Muscle of back (tissue), 11 donors: ENCODE measurements around the gene SATB1. TPM values are rescaled to one million over a fixed set of nuclear protein-coding genes. Genes with fewer than 3 reads are reported as not detected.
A peak's percentile ranks its signal among the peaks of the same experiment; 100 is the strongest.

Experiments used
- DNase-seq, 3 donors: peaks; one replicate each; pipeline versions ENCODE4 v3.0.0 to v3.0.0-alpha.2; 2013
- polyA plus RNA-seq, 10 donors: library from polyadenylated mRNA; unstranded; fragments of 120-200 nt; gene quantifications; one replicate each; pipeline ENCODE4 v1.2.1, GENCODE V29; 2013; ENCODE audit not compliant: insufficient read length in 10 of 10

Gene SATB1
- polyA plus RNA-seq, 10 donors: 29.4 to 49.9 (median 34.9) TPM

- no peak for DNase-seq
Observed at GRCh38 chr3:18403061-18403460, 22.1 kb downstream of the SATB1 start.

GRCh38 chr3:18402239-18402799 lies 22.8 kb downstream of the SATB1 start:
- no peak for DNase-seq

- no peak for DNase-seq
Observed at GRCh38 chr3:18401300-18401961, 23.7 kb downstream of the SATB1 start.

GRCh38 chr3:18398448-18398847 lies 26.7 kb downstream of the SATB1 start:
- DNase-seq: no peak

- DNase-seq: no peak
Observed at GRCh38 chr3:18396428-18396827, 28.7 kb downstream of the SATB1 start.

GRCh38 chr3:18394384-18394995 lies 30.6 kb downstream of the SATB1 start:
- no peak for DNase-seq

GRCh38 chr3:18393906-18394305 lies 31.2 kb downstream of the SATB1 start:
- DNase-seq: no peak

GRCh38 chr3:18390024-18390660 lies 35.0 kb downstream of the SATB1 start:
- DNase-seq: no peak

- peak in 2 of 3 donors; percentile 6 to 25 for DNase-seq
Observed at GRCh38 chr3:18389108-18389733, 35.9 kb downstream of the SATB1 start.

- DNase-seq: no peak
Observed at GRCh38 chr3:18386274-18386890, 38.8 kb downstream of the SATB1 start.

GRCh38 chr3:18385706-18386105 lies 39.4 kb downstream of the SATB1 start:
- DNase-seq: no peak

GRCh38 chr3:18382760-18383369 lies 42.3 kb downstream of the SATB1 start:
- no peak for DNase-seq

GRCh38 chr3:18379647-18380046 lies 45.5 kb downstream of the SATB1 start:
- DNase-seq: no peak

- DNase-seq: no peak
Observed at GRCh38 chr3:18378218-18378617, 46.9 kb downstream of the SATB1 start.

GRCh38 chr3:18376682-18377081 lies 48.5 kb downstream of the SATB1 start:
- no peak for DNase-seq

GRCh38 chr3:18372786-18373405 lies 52.2 kb downstream of the SATB1 start:
- DNase-seq: no peak

GRCh38 chr3:18370672-18371071 lies 54.5 kb downstream of the SATB1 start:
- no peak for DNase-seq

- no peak for DNase-seq
Observed at GRCh38 chr3:18369551-18370185, 55.5 kb downstream of the SATB1 start.

- no peak for DNase-seq
Observed at GRCh38 chr3:18366258-18366657, 58.9 kb downstream of the SATB1 start.

GRCh38 chr3:18363338-18363737 lies 61.8 kb downstream of the SATB1 start:
- no peak for DNase-seq

GRCh38 chr3:18357747-18358146 lies 67.4 kb downstream of the SATB1 start:
- no peak for DNase-seq
